Mononuclear cell (primary cell): ENCODE results near the gene ACOD1. TPM values are rescaled to one million over a fixed set of nuclear protein-coding genes. Genes with fewer than 3 reads are reported as not detected.

Source experiments
- H3K27me3 ChIP-seq: 2 replicates; pipeline ENCODE4 v1.6.0; 2011; ENCODE audit warnings: low read length, control low read depth; ENCODE audit not compliant: insufficient read depth
- H3K4me1 ChIP-seq: 2 replicates; pipeline ENCODE4 v1.5.1; 2011; ENCODE audit warnings: mild to moderate bottlenecking, low read length, control low read depth; ENCODE audit not compliant: insufficient read depth
- H3K4me3 ChIP-seq: 2 replicates; pipeline ENCODE4 v1.5.1; 2011; ENCODE audit warnings: mild to moderate bottlenecking, low read length, moderate library complexity
- H3K9me3 ChIP-seq: 2 replicates; pipeline ENCODE4 v1.5.1; 2011; ENCODE audit warnings: low read depth, mild to moderate bottlenecking, control low read depth, low read length
- total RNA-seq: library from RNA; depleted of rRNA; stranded (reverse); fragments of >200 nt; gene quantifications from one replicate; pipeline ENCODE4 v1.2.3, GENCODE V29; 2012

Gene ACOD1
- total RNA-seq, 1 donor: 1.5 TPM

DNA sequence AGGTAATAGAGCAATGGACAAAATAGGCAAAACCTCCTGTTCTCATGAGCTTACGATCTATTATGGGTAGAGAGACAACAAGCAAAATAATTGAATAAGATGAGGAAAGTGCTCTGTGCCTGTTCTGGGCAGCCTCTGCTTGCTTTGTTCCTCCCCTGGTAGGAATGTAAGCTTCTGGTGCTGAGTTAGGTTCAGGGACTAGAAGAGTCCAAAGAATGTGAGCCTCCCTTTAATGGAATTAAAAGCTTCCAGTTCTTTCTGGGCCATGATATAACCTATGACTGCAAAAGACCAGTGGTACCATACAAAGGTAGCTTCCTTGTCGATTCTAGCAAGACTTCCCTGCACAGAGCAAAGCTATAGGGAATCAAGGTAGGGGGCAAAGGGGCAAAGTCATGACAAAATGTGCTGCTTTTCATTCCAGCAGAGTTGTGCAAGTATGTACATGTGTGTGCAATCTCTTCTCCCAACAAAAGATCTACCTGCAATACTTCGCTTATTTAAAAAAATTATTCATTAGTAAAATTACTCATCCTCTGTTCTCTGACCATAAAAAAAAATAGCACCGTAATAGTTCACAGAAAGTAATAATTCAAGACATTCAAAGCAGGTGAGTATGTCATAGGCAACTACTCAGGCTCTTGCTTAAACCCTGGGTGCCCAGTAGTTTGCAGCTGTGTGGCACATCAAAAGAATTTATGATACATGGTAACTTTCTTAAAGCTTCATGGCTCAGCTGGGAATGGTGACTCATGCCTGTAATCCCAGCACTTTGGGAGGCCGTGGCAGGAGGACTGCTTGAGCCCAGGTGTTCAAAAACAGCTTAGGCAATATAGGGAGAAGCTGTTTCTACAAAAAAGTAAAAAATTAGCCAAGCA lies 21.4 kb downstream of the ACOD1 start:
- peaks cover 22% of the 10 kb centered on the region for H3K27me3 ChIP-seq
- no peak overlapping the region for H3K4me3 ChIP-seq
- H3K4me1 ChIP-seq: no peaks in the 10 kb centered on the region
- H3K9me3 ChIP-seq: no peaks in the 10 kb centered on the region

DNA sequence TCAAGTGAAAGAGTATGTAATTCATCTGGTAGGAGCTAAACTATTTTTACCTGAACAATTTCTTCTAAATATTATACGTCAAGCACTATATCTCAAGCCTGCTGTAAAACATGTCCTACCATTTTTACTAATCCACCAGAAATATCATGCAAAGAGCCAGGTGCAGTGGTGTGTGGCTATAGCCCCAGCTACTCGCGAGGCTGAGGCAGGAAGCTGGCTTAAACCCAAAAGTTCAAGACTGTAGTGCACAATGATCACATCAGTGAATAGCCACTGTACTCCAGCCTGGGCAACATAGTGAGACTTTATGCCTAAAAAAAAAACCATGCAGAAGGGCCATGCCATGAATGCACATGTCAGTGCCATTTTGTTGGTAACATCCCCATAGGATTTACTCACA lies 22.9 kb downstream of the ACOD1 start:
- H3K9me3 ChIP-seq: no peaks in the 10 kb centered on the region
- H3K4me3 ChIP-seq: no peak overlapping the region
- no peaks in the 10 kb centered on the region for H3K4me1 ChIP-seq
- peaks cover 27% of the 10 kb centered on the region for H3K27me3 ChIP-seq

GRCh38 chr13:76971851-76972829 lies 23.8 kb downstream of the ACOD1 start:
- H3K4me3 ChIP-seq: no peak overlapping the region
- H3K4me1 ChIP-seq: no peaks in the 10 kb centered on the region
- H3K9me3 ChIP-seq: no peaks in the 10 kb centered on the region
- H3K27me3 ChIP-seq: peaks cover 28% of the 10 kb centered on the region

DNA sequence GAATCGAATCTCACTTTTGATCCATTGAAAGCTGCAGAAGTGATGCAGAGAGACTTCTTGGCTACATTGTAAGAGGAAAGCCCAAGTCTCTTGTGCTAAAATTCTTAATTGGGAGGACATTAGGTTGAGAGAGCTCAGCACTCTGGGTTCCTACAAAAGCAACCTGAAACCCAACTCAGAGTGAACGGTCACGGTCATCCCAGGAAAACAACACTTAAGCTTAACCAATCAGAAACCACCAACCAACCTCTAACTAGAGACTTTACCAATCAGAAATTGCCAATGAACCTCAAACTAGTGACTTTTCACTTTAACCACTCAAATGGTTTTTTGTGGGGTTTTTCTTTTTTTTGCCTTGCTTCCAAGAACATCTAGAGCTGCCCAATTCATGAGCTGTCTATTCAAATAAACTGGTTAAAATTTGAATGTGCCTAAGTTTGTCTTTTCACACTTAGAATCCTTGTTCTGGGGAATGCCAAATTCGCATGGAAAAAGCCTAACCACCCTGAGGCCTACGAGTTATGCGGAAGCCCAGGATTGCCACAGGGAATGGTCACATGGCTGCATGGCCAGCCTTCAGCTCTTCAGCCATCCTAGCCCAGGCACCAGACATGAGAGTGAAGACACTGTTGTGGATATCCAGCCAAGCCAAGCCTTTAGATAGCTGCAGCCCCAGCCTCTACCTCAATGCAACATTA lies 25.8 kb downstream of the ACOD1 start:
- Histone ChIP-seq H3K4me3 (no peak overlapping the region), H3K27me3 (peaks cover 44% of the 10 kb centered on the region), H3K4me1 (no peaks in the 10 kb centered on the region), H3K9me3 (no peaks in the 10 kb centered on the region)

- Histone ChIP-seq H3K4me3 (no peak overlapping the region), H3K4me1 (no peaks in the 10 kb centered on the region), H3K27me3 (peaks cover 45% of the 10 kb centered on the region), H3K9me3 (no peaks in the 10 kb centered on the region)
These were observed 26.3 kb downstream of the ACOD1 start for GRCh38 chr13:76974618-76974975.

- peaks cover 7% of the 10 kb centered on the region for H3K4me1 ChIP-seq
- H3K9me3 ChIP-seq: no peaks in the 10 kb centered on the region
- H3K4me3 ChIP-seq: no peak overlapping the region
- H3K27me3 ChIP-seq: peaks cover 51% of the 10 kb centered on the region
These were observed 27.6 kb downstream of the ACOD1 start for GRCh38 chr13:76975863-76976262.

GRCh38 chr13:76976490-76976889 lies 28.2 kb downstream of the ACOD1 start:
- peaks cover 52% of the 10 kb centered on the region for H3K27me3 ChIP-seq
- H3K9me3 ChIP-seq: no peaks in the 10 kb centered on the region
- peaks cover 7% of the 10 kb centered on the region for H3K4me1 ChIP-seq
- H3K4me3 ChIP-seq: no peak overlapping the region

- Histone ChIP-seq H3K9me3 (no peaks in the 10 kb centered on the region), H3K4me1 (peaks cover 7% of the 10 kb centered on the region), H3K4me3 (no peak overlapping the region), H3K27me3 (peaks cover 51% of the 10 kb centered on the region)
These were observed 28.6 kb downstream of the ACOD1 start for GRCh38 chr13:76976929-76977328.

- H3K4me1 ChIP-seq: peaks cover 7% of the 10 kb centered on the region
- peaks cover 38% of the 10 kb centered on the region for H3K27me3 ChIP-seq
- no peaks in the 10 kb centered on the region for H3K9me3 ChIP-seq
- H3K4me3 ChIP-seq: no peak overlapping the region
These were observed 31.9 kb downstream of the ACOD1 start for GRCh38 chr13:76980075-76980718.

- Histone ChIP-seq H3K4me3 (no peak overlapping the region), H3K4me1 (peaks cover 7% of the 10 kb centered on the region), H3K27me3 (peaks cover 37% of the 10 kb centered on the region), H3K9me3 (no peaks in the 10 kb centered on the region)
These were observed 33.8 kb downstream of the ACOD1 start for GRCh38 chr13:76982061-76982460.

DNA sequence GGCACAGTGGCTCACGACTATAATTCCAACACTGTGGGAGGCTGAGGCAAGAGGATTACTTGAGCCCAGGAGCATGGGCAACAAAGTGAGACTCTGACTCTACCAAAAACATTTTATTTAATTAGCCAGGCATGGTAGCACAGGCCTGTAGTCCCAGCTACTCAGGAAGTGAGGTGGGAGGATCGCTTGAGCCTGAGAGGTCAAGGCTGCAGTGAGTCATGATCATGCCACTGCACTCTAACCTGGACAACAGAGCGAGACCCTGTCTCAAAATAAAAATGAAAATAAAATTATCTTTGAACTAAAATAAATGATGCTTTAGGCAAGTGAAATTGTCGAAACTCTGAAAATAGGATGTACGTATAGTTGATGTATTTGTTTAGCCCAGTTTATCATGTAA lies 35.4 kb downstream of the ACOD1 start:
- H3K4me1 ChIP-seq: peaks cover 7% of the 10 kb centered on the region
- H3K9me3 ChIP-seq: no peaks in the 10 kb centered on the region
- no peak overlapping the region for H3K4me3 ChIP-seq
- H3K27me3 ChIP-seq: peaks cover 29% of the 10 kb centered on the region

DNA sequence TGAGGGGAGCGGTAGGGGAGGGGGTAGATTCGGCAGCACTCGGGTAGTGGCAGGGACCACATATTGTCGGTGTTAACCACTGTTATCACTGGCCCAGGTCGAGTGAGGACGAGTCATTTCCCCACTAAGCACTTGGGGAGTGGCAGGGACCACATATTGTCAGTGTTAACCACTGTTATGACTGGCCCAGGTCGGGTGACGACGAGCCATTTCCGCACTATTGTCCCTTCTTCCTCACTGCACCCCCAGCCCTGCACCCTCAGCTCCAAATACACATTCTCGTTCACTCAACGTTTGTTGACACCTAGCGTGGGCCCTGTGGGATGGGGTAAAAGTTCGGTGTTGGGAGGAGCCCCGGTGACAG lies 43.1 kb downstream of the ACOD1 start:
- peak overlapping the region; percentile 80 for H3K4me3 ChIP-seq
- H3K4me1 ChIP-seq: peaks cover 28% of the 10 kb centered on the region
- no peaks in the 10 kb centered on the region for H3K9me3 ChIP-seq
- H3K27me3 ChIP-seq: peaks cover 11% of the 10 kb centered on the region

DNA sequence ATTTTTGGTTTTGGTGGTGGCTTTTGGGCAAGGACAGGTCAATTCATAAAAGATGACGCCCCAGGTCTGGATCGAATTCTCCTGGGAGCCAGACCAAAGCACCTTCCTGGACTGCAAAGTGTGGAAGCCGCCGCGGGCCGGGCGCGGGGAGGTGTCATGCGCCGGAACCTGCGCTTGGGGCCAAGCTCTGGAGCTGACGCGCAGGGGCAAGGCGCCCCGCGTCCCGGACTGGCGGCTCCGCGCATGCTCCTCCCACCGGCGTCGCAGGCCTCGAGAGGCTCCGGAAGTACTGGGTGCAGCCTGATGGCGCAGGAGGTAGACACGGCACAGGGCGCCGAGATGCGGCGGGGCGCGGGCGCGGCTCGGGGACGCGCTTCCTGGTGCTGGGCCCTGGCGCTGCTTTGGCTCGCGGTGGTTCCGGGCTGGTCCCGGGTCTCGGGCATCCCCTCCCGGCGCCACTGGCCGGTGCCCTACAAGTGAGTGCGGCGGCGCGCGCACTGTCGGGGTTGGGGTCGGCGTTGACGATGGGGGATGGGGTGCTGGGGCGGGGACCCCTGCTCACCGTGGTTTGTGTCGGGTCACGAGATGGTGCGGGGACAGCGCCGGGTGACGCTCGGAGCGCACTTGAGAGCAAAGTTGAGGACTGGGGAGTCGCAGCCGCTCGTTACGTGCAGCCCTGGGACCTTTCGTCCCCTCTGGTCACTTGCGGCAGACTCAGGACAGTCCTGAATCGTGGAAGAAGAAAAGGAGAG lies 43.7 kb downstream of the ACOD1 start, which contains the start of gene CLN5:
Gene CLN5, plus strand, starts transcription at position 286 of the 752 bp plus-strand sequence. Its CDS starts 18 bp downstream, at position 304.
- H3K4me3 ChIP-seq: peak within 1 kb of the TSS; percentile 80
- peaks cover 8% of the 10 kb centered on the region for H3K27me3 ChIP-seq
- H3K9me3 ChIP-seq: no peaks in the 10 kb centered on the region

GRCh38 chr13:76992548-76993001 lies 44.3 kb downstream of the ACOD1 start:
- Histone ChIP-seq H3K4me3 (peak overlapping the region; percentile 80), H3K27me3 (peaks cover 2% of the 10 kb centered on the region), H3K4me1 (peaks cover 28% of the 10 kb centered on the region), H3K9me3 (no peaks in the 10 kb centered on the region)

More for the DNA sequence above, 43.7 kb downstream of the ACOD1 start, which contains the start of gene CLN5:
- H3K4me1 ChIP-seq: peaks cover 28% of the 10 kb centered on the region
